22Rv1 (cell line): ENCODE results near the gene ARRDC2.

Experiments used
- ZFX ChIP-seq: fragments of 450-650 bp; IDR thresholded peaks from 2 replicates; pipeline ENCODE4 v1.6.1; 2017; ENCODE audit warnings: antibody characterized with exemption, borderline replicate concordance
- TF ChIP-seq, protein P1 (sequence below): fragments of 450-650 bp; IDR thresholded peaks from 2 replicates; pipeline ENCODE4 v1.5.1; 2017; ENCODE audit warnings: mild to moderate bottlenecking

GRCh38 chr19:18023622-18024251 is 15.8 kb downstream of the ARRDC2 start:
- TF ChIP-seq, protein P1, sequence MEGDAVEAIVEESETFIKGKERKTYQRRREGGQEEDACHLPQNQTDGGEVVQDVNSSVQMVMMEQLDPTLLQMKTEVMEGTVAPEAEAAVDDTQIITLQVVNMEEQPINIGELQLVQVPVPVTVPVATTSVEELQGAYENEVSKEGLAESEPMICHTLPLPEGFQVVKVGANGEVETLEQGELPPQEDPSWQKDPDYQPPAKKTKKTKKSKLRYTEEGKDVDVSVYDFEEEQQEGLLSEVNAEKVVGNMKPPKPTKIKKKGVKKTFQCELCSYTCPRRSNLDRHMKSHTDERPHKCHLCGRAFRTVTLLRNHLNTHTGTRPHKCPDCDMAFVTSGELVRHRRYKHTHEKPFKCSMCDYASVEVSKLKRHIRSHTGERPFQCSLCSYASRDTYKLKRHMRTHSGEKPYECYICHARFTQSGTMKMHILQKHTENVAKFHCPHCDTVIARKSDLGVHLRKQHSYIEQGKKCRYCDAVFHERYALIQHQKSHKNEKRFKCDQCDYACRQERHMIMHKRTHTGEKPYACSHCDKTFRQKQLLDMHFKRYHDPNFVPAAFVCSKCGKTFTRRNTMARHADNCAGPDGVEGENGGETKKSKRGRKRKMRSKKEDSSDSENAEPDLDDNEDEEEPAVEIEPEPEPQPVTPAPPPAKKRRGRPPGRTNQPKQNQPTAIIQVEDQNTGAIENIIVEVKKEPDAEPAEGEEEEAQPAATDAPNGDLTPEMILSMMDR = no peak
- no peak for TF ChIP-seq ZFX
